Lung (tissue), 16 donors: ENCODE data around the gene MAML3. TPM values are rescaled to one million over a fixed set of nuclear protein-coding genes. Genes with fewer than 3 reads are reported as not detected.

Experiments used
- ATAC-seq: fragments of 200-7000 bp; cut with Tn5 transposase; one replicate; pipeline ENCODE4 v1.9.1; 2020; ENCODE audit warnings: moderate number of reproducible peaks; ENCODE audit not compliant: insufficient read depth, low FRiP score
- DNase-seq, 3 donors: peaks; one replicate each; pipeline ENCODE4 v3.0.0-alpha.2; 2013 to 2017
- H3K27ac ChIP-seq, 2 donors: one replicate each; pipeline ENCODE4 v1.5.1; 2013; ENCODE audit warnings: mild to moderate bottlenecking in 2 of 2, moderate library complexity in 2 of 2, control low read depth in 1 of 2, inconsistent platforms in 1 of 2, low read depth in 1 of 2, low read length in 1 of 2
- H3K27me3 ChIP-seq, 3 donors: one replicate each; pipeline ENCODE4 v1.5.1; 2013; ENCODE audit warnings: low read length in 2 of 3; ENCODE audit not compliant: control insufficient read depth in 3 of 3, insufficient read depth in 3 of 3
- H3K36me3 ChIP-seq, 4 donors: one replicate each; pipeline ENCODE4 v1.5.1; 2013; ENCODE audit warnings: low read length in 4 of 4, mild to moderate bottlenecking in 1 of 4, moderate library complexity in 1 of 4; ENCODE audit not compliant: control insufficient read depth in 4 of 4, insufficient read depth in 4 of 4
- H3K4me1 ChIP-seq, 5 donors: one replicate each; pipeline ENCODE4 v1.5.1; 2013; ENCODE audit warnings: low read length in 5 of 5, mild to moderate bottlenecking in 2 of 5, moderate library complexity in 1 of 5; ENCODE audit not compliant: control insufficient read depth in 5 of 5, insufficient read depth in 5 of 5
- H3K4me3 ChIP-seq: one replicate; pipeline ENCODE4 v1.5.1; 2013; ENCODE audit warnings: mild to moderate bottlenecking, control low read depth, moderate library complexity
- H3K9ac ChIP-seq, 2 donors: one replicate each; pipeline ENCODE4 v1.5.1; 2013; ENCODE audit warnings: low read length in 2 of 2, control low read depth in 1 of 2; ENCODE audit not compliant: insufficient read depth in 1 of 2
- H3K9me3 ChIP-seq, 4 donors: one replicate each; pipeline ENCODE4 v1.5.1; 2013; ENCODE audit warnings: low read length in 3 of 4, mild to moderate bottlenecking in 1 of 4, moderate library complexity in 1 of 4; ENCODE audit not compliant: control insufficient read depth in 4 of 4, insufficient read depth in 3 of 4
- WGBS, 2 donors: extraction: QIAGEN DNeasy Blood & Tissue Kit; methylation state at CpG; one replicate each; pipeline ENCODE4 v1.1.7; 2013; 5-methylcytosine and 5-hydroxymethylcytosine counted together
- long read RNA-seq, 5 donors: transcript quantifications; one replicate each; lab custom pipeline, GENCODE V29; 2026
- polyA plus RNA-seq, 2 donors: library from polyadenylated mRNA; stranded (reverse); fragments of 200-250 nt; gene quantifications; one replicate each; pipeline ENCODE4 v1.2.1, GENCODE V29; 2013
- total RNA-seq, 2 donors: library from RNA; depleted of rRNA in 1 of 2; stranded (reverse); fragments of >200 nt in 1 of 2; gene quantifications; one replicate each; pipeline ENCODE4 v1.2.1, GENCODE V29; 2014 to 2021
- TF ChIP-seq, protein P1 (sequence below): IDR thresholded peaks from 2 replicates; pipeline ENCODE4 v1.5.1; 2012; ENCODE audit warnings: mild to moderate bottlenecking; ENCODE audit errors: control extremely low read depth, extremely low read depth
- donor health status: control.
- donor health status: control.
- donor health status: Bipolar disorder and iron deficiency.
- donor health status: healthy.
- donor health status: DM: yes; HTN: yes; CAD: no.

MAML3 gene
- total RNA-seq (10 to 100 TPM; 12.8 to 16.4 TPM), polyA plus RNA-seq (1 to 10 TPM; 3.0 to 4.1 TPM)
- long read RNA-seq, donor 1, result 0 reads
- long read RNA-seq, donor 2, result 0 reads
- long read RNA-seq, donor 3, result 0 reads
- long read RNA-seq, donor 4, result 0 reads
- long read RNA-seq, donor 5, full-length matches to known transcripts, result 1 of 11 reads
- long read RNA-seq, donor 5, partial matches to known transcripts, result 10 of 11 reads
- long read RNA-seq, donor 5, other reads (novel, unspliced or antisense), result 0 of 11 reads

DNA sequence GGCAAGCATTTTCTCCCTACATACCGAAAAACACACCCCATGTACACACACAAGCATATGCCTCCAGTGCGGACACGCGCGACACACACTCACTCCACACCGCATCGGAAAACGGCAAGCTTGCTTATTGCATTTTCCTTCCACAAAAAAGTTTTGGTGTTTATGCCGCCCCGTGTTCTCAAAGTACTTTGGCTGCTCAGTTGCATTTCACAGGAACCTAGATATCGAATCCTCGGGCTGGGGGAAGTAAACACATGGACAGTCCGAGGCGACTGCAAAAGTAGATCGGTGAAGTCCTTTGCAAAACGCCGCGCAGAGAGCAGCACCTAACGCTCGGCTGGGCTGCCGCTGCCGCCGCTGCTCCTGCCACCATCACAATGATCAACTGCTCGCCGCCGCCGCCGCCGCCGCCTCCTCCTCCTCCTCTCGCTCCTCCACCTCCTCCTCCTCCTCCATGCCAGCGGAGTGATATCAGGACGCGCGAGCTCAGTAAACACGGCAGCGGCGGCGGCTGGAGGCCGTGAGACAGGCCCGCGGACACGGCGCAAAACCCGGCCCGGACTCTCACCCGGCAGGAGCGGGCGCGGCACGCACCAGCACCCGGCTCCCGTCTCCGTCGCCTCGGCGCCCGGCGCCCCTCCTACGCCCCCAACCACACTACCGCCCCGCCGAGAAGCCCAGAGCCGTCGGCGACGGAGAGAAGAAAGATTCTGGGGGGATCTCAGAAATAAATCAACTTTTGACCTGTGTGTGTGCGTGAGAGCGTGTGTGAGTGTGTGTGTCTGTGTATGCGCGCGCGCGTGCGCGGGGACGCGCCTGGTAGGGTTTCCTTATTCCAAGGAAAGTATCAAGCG, at the start of gene MAML3:
Gene MAML3 (minus strand): TSS at position 467 of the 854 bp plus-strand sequence. CDS start 857 bp downstream, outside the sequence.
- ATAC-seq (peak; percentile 67), DNase-seq (peak; percentile 97 to 98 (median 98))
- TF ChIP-seq, protein P1, sequence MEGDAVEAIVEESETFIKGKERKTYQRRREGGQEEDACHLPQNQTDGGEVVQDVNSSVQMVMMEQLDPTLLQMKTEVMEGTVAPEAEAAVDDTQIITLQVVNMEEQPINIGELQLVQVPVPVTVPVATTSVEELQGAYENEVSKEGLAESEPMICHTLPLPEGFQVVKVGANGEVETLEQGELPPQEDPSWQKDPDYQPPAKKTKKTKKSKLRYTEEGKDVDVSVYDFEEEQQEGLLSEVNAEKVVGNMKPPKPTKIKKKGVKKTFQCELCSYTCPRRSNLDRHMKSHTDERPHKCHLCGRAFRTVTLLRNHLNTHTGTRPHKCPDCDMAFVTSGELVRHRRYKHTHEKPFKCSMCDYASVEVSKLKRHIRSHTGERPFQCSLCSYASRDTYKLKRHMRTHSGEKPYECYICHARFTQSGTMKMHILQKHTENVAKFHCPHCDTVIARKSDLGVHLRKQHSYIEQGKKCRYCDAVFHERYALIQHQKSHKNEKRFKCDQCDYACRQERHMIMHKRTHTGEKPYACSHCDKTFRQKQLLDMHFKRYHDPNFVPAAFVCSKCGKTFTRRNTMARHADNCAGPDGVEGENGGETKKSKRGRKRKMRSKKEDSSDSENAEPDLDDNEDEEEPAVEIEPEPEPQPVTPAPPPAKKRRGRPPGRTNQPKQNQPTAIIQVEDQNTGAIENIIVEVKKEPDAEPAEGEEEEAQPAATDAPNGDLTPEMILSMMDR, result no peak
- Histone ChIP-seq H3K36me3 (peaks cover 0 to 4% (median 0%) of the 10 kb centered on the region in 4 donors), H3K9me3 (no peaks in the 10 kb centered on the region), H3K4me1 (peaks cover 0 to 19% (median 6%) of the 10 kb centered on the region in 5 donors), H3K27ac (peak within 1 kb of the TSS; percentile 95 to 98), H3K4me3 (peak within 1 kb of the TSS; percentile 76), H3K27me3 (no peaks in the 10 kb centered on the region), H3K9ac (peak within 1 kb of the TSS; percentile 81 to 85)
- 0% methylated on average over 68 to 79 of the region's 79 CpGs for WGBS, 2 donors

DNA sequence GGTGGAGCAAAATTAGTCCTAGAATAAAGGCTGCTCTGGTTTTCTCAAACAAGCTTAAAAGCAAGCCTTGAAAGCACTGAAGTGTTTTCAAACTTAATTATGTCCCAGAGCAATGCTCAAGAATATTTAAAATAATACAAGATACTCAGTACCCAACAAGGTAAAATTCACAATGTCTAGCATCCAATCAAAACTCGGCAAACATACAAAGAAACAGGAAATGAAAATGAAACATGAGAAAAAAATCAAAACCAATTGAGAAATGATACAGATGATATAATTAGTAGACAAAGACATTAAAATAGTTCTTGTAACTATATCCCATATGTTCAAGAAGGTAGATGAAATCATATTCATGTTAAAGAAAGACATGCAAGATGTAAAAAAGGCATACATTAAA, 45.0 kb upstream of the MAML3 start:
- TF ChIP-seq, protein P1, result no peak
- DNase-seq, result no peak
- 71 to 92% methylated on average over 1 of the region's 1 CpG for WGBS, 2 donors
- Histone ChIP-seq H3K9me3 (no peaks in the 10 kb centered on the region), H3K36me3 (no peaks in the 10 kb centered on the region), H3K27me3 (no peaks in the 10 kb centered on the region), H3K4me3 (no peak overlapping the region), H3K27ac (no peak overlapping the region), H3K4me1 (no peaks in the 10 kb centered on the region), H3K9ac (no peak overlapping the region)
- no peak for ATAC-seq

DNA sequence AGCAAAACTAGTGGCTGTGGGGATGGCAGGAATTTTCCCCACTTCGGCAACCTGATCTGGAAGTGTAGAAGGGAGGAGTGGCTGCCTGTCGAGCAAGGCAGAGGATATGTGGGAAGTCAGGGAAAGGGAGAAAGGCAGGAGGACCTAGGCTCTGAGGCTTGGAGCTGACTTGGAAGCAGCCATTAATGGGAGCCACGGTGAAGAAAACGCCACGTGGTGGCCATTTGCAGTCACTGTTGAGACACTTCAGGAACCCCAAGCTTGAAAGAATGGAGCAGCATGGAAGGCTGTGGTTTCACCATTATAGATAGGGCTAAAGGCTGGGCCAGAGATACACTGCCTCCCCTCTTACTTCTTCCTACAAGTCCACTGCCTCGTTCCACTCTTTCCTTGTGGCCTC, 41.8 kb upstream of the MAML3 start:
- no peaks in the 10 kb centered on the region for H3K27me3 ChIP-seq
- no peaks in the 10 kb centered on the region for H3K4me1 ChIP-seq
- H3K9me3 ChIP-seq, result no peaks in the 10 kb centered on the region
- ATAC-seq (no peak), DNase-seq (no peak)
- WGBS, 2 donors, result 88 to 96% methylated on average over 6 of the region's 6 CpGs
- no peaks in the 10 kb centered on the region for H3K36me3 ChIP-seq
- H3K4me3 ChIP-seq, result no peak overlapping the region
- no peak overlapping the region for H3K27ac ChIP-seq
- TF ChIP-seq, protein P1, result no peak
- no peak overlapping the region for H3K9ac ChIP-seq
